Breast epithelium (tissue), 4 donors: ENCODE measurements around the gene DBN1. TPM values are rescaled to one million over a fixed set of nuclear protein-coding genes. Genes with fewer than 3 reads are reported as not detected.

Experiments used
- DNase-seq, 2 donors: peaks; one replicate each; pipeline ENCODE4 v3.0.0-alpha.2; 2019; ENCODE audit warnings: low spot score in 2 of 2
- H3K27ac ChIP-seq, 2 donors: fragments of 200-600 bp; sonication (generic) in 1 of 2; one replicate each; pipeline ENCODE4 v1.5.1; 2016 to 2019; ENCODE audit warnings: mild to moderate bottlenecking in 1 of 2
- H3K27me3 ChIP-seq, 2 donors: fragments of 200-600 bp; sonication (generic) in 1 of 2; one replicate each; pipeline versions ENCODE4 v1.5.1 to v1.6.0; 2017 to 2019; ENCODE audit warnings: control low read depth in 1 of 2, mild to moderate bottlenecking in 1 of 2
- H3K36me3 ChIP-seq: fragments of 200-600 bp; one replicate; pipeline ENCODE4 v1.5.1; 2019
- H3K4me1 ChIP-seq, 2 donors: fragments of 200-600 bp; sonication (generic); one replicate each; pipeline ENCODE4 v1.5.1; 2016 to 2019; ENCODE audit warnings: control low read depth in 1 of 2
- H3K4me3 ChIP-seq, 3 donors: fragments of 200-600 bp; sonication (generic); 1 replicate in 2 of 3; 2 replicates in 1 of 3; pipeline ENCODE4 v1.5.1; 2016 to 2019; ENCODE audit warnings: mild to moderate bottlenecking in 3 of 3, moderate library complexity in 2 of 3
- H3K9me3 ChIP-seq, 2 donors: fragments of 200-600 bp; sonication (generic) in 1 of 2; one replicate each; pipeline ENCODE4 v1.5.1; 2016 to 2019; ENCODE audit warnings: control low read depth in 1 of 2
- CTCF ChIP-seq, 3 donors: fragments of 450-650 bp; IDR thresholded peaks; one replicate each; pipeline ENCODE4 v1.5.1; 2016 to 2017; ENCODE audit warnings: antibody characterized with exemption in 3 of 3, mild to moderate bottlenecking in 3 of 3, moderate library complexity in 3 of 3
- POLR2A ChIP-seq: fragments of 450-650 bp; IDR thresholded peaks from one replicate; pipeline ENCODE4 v1.6.1; 2016; ENCODE audit warnings: antibody characterized with exemption, mild to moderate bottlenecking, moderate library complexity
- POLR2AphosphoS5 ChIP-seq, 3 donors: sonication (generic); formaldehyde crosslinking; IDR thresholded peaks; one replicate each; pipeline ENCODE4 v1.6.1; 2017; ENCODE audit warnings: antibody characterized with exemption in 3 of 3
- intact Hi-C: fragments of 100-400 bp; cut with DNase I; formaldehyde crosslinking; loops from one replicate; pipeline ENCODE4 v1.15.1; 2023; ENCODE audit warnings: low total_unique reads
- total RNA-seq, 3 donors: library from RNA; depleted of rRNA; stranded (reverse); fragments of >200 nt; gene quantifications; one replicate each; pipeline ENCODE4 v1.1.0, GENCODE V29; 2016

Gene DBN1
- total RNA-seq, 3 donors from 2014 or later, result 30.7 to 94.6 (median 61.3) TPM

- no peaks in the 10 kb centered on the region for H3K36me3 ChIP-seq
- no peak overlapping the region for H3K4me3 ChIP-seq
- no peaks in the 10 kb centered on the region for H3K27me3 ChIP-seq
- no peaks in the 10 kb centered on the region for H3K4me1 ChIP-seq
- TF ChIP-seq CTCF (IDR thresholded peaks at IDR 0.05) (no peak), POLR2A (no peak), POLR2AphosphoS5 (IDR thresholded peaks at IDR 0.05) (no peak)
- H3K27ac ChIP-seq, result no peak overlapping the region
- DNase-seq, result no peak
- H3K9me3 ChIP-seq, result no peaks in the 10 kb centered on the region
- intact Hi-C loops, result no loop called here
Measured at GRCh38 chr5:177412603-177413233, 60.7 kb downstream of the DBN1 start.

- TF ChIP-seq POLR2AphosphoS5 (IDR thresholded peaks at IDR 0.05) (no peak), POLR2A (no peak), CTCF (IDR thresholded peaks at IDR 0.05) (no peak)
- H3K36me3 ChIP-seq, result no peaks in the 10 kb centered on the region
- no peaks in the 10 kb centered on the region for H3K27me3 ChIP-seq
- H3K27ac ChIP-seq, result no peak overlapping the region
- no peak overlapping the region for H3K4me3 ChIP-seq
- no peaks in the 10 kb centered on the region for H3K4me1 ChIP-seq
- no peak for DNase-seq
- intact Hi-C loops, result no loop called here
- H3K9me3 ChIP-seq, result no peaks in the 10 kb centered on the region
Measured at GRCh38 chr5:177410575-177410974, 62.9 kb downstream of the DBN1 start.

- no peak within 1 kb of the TSS for H3K27ac ChIP-seq
- H3K4me3 ChIP-seq, result no peak within 1 kb of the TSS
- no peak for DNase-seq
- TF ChIP-seq POLR2A (no peak), CTCF (IDR thresholded peaks at IDR 0.05) (no peak), POLR2AphosphoS5 (IDR thresholded peaks at IDR 0.05) (no peak)
- H3K4me1 ChIP-seq, result peaks cover 0 to 5% of the 10 kb centered on the region in 2 donors
- no peaks in the 10 kb centered on the region for H3K36me3 ChIP-seq
- H3K27me3 ChIP-seq, result no peaks in the 10 kb centered on the region
- intact Hi-C loops, result loop anchor here (5.0 kb wide), 1 partner anchor 38 kb away; the partner anchor contains the start of gene PRR7
- no peaks in the 10 kb centered on the region for H3K9me3 ChIP-seq
Measured at GRCh38 chr5:177409043-177409801, 64.2 kb downstream of the DBN1 start, which contains the start of gene F12. Gene F12, minus strand, starts transcription at chr5:177409564. Its CDS starts 37 bp downstream, at chr5:177409527.

Other genes starting within 250 kb of the DBN1 start
- 10 to 100 TPM; 21.4 to 62.9 (median 36.0) TPM for gene RAB24, start 169.9 kb downstream of the DBN1 start, total RNA-seq
- gene PRELID1, start 169.8 kb downstream of the DBN1 start, total RNA-seq, result 10 to 100 TPM; 61.0 to 97.0 (median 68.8) TPM
- 10 to 100 TPM in 1 of 3 donors, 1 to 10 TPM in 2; 4.2 to 10.5 (median 9.4) TPM for gene MXD3, start 161.7 kb downstream of the DBN1 start, total RNA-seq
- gene LMAN2, start 122.0 kb downstream of the DBN1 start, total RNA-seq, result 100 to 1,000 TPM; 139 to 188 (median 170) TPM
- 10 to 100 TPM in 2 of 3 donors, 1 to 10 TPM in 1; 9.0 to 16.4 (median 11.3) TPM for gene RGS14, start 115.7 kb downstream of the DBN1 start, total RNA-seq
- gene SLC34A1, start 89.2 kb downstream of the DBN1 start, total RNA-seq, result not detected
- gene PFN3, start 73.0 kb downstream of the DBN1 start, total RNA-seq, result not detected
- 1 to 10 TPM in 2 of 3 donors, under 1 TPM in 1; 0.64 to 2.9 (median 2.6) TPM for gene F12, start 64.1 kb downstream of the DBN1 start, total RNA-seq
- gene GRK6, start 47.0 kb downstream of the DBN1 start, total RNA-seq, result 10 to 100 TPM; 21.3 to 25.0 (median 22.1) TPM
- gene PRR7, start 26.8 kb downstream of the DBN1 start, total RNA-seq, result 1 to 10 TPM in 2 of 3 donors, under 1 TPM in 1; 0.48 to 2.0 (median 1.3) TPM
- gene PDLIM7, start 24.0 kb upstream of the DBN1 start, total RNA-seq, result 10 to 100 TPM; 17.1 to 61.9 (median 42.6) TPM
- gene DOK3, start 36.2 kb upstream of the DBN1 start, total RNA-seq, result 1 to 10 TPM; 1.6 to 7.2 (median 6.6) TPM
- gene DDX41, start 43.3 kb upstream of the DBN1 start, total RNA-seq, result 100 to 1,000 TPM in 2 of 3 donors, 10 to 100 TPM in 1; 76.0 to 110 (median 103) TPM
- 10 to 100 TPM; 35.4 to 81.5 (median 77.0) TPM for gene FAM193B, start 80.9 kb upstream of the DBN1 start, total RNA-seq
- gene TMED9, start 118.6 kb upstream of the DBN1 start, total RNA-seq, result 100 to 1,000 TPM in 1 of 3 donors, 10 to 100 TPM in 2; 75.4 to 109 (median 95.1) TPM
- gene B4GALT7, start 126.5 kb upstream of the DBN1 start, total RNA-seq, result 10 to 100 TPM; 21.4 to 27.5 (median 22.6) TPM